NCI-H510A treated with DMSO at 0.1 percent for 48 hours (cell line): ENCODE data around the gene SF3A1.

ENCODE experiments used
- DNase-seq: peaks from one replicate; lab custom pipeline; 2025; lab: John Stamatoyannopoulos, UW

Gene SF3A1

DNA sequence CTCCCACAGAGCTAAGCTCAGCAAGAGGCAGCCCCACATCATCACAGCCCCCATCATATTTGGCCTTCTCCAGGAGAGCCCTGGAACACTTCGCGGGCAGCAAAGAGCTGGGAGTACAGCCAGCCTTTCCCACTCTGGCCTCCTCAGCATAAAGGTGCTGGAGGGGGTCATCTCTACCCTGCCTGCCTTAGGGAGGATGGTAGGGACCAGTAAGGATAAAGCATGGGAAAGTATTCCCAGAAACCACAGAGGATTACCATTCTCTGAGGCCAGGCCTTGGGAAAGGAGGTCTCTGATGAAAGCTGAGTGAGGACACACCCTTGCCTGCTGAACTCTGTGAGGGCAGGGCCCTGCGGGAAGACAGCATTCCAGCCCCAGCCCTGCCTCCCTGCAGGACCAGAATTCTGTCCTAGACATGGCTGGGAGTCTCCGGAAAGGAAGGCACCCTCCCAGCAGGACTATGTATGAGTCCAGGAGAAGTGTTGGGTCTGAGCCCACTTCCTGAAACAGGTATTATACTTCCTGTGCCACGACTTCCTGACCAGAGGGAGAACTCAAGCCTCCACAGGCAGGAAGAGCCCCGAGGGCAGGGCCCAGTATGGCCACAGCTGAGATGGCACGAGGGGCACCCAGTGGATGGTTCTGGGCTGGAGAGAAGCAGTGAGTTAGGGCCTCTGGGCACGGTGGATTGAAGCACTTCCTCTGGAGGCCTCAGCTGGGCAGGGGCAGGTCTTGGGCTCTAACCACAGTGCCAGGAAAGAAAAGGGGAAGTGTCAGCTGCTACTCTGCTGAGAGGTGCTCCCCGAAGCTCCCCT, 54.5 kb downstream of the SF3A1 start:
- no peak for DNase-seq

DNA sequence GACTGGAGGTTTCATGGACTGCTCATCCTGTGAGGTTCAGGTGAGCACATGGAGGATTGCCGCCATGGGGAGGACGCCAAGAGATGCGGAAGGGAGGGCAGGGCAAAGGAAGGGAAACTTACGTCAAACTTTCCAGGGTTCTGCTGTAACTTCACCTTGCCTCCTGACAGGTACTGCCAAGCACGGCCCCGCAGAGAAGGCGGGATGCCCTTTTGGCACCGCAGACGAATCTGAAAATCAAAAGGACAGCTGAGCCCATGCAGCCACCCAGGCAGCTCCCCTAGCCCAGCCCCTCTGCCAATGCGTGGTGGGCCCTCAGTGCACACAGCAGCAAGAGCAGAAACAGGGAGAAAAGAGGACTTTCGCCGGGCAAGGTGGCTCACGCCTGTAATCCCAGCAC, 57.4 kb downstream of the SF3A1 start:
- no peak for DNase-seq

DNA sequence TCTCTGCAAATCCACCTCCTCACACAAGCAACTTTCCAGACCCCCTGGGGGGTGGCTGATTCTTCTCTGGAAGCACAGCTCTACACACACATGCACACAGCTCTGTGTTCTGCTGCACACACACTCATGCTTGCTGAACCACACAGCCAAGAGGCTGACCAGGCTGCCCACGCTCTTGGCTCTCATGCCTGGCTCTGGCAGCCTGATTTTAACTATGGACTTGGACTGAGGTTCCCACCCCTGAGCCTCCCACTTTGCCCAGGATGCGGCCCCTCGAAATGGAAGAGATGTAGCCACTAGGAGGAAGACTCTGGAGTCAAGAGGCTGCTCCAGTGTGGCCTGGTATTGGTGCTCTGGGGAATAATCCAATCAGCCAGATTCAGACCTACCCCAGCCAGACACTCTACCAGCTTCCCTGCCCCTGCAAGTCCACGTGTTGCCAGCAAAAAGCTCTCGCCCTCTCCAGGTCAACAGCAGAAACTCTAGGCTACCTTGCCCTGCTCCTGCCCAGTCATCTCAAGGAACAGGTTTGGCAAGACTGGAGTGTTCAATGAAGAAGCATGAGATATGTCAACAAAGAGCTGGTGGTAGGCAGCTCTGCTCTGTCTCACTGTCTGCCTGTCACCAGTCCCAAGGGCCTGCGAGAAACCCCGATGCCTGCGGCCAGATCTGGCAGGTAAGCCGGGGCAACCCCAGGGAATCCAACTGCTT, 58.5 kb downstream of the SF3A1 start:
- DNase-seq: peak; percentile 78

DNA sequence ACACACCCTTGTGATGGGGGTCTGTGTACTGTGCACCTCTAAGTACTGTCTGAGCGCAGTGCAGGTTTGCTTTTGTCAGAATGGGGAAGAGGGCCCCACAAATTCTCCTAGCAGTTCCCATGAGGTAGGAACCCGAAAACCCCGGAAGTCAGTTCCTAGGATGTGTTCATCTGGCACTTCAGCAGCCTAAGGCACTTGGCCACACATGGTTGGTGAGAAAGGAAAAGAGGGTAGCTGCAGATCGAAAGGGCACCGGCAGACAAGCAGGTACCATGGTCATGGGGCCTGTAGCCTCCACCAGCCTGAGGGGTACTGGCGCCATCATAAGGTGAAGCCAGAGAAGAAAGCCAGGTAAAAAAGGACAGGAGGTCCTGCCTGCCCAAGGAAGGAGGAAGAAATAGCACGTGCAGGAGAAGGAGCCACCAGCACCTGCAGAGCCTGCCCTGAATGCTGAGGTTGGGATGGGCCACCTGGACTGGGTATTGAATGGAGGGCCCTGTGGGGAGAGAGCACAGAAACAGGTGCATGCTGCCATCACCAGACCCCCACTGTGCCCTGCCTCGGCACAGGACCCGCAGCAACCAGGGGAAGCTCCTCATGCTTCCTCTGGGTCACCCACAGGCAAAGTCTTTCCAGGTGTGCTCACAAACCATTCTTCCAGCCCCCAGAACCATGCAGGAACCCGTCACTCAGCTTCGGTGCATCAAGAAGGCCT, 59.3 kb downstream of the SF3A1 start:
- no peak for DNase-seq

DNA sequence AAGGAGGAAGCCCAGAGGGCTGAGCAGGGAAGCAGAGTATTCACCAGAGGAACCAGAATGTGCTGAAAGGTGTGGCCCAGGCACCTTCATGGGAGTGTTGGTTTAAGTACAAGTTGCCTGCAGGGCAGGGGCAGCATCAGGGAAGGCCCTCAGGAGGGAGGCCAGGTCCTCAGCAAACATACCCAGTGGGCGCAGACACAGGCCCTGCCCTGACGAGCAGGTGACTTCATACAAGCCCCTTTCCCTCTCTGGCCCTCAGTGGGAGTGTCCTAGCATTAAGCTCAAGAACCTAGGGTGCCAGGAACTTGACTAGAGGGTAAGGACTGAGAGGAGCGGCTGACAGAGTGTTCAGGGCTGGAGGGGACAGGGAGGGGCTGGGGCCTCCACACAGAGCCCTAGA, 59.9 kb downstream of the SF3A1 start:
- no peak for DNase-seq

DNA sequence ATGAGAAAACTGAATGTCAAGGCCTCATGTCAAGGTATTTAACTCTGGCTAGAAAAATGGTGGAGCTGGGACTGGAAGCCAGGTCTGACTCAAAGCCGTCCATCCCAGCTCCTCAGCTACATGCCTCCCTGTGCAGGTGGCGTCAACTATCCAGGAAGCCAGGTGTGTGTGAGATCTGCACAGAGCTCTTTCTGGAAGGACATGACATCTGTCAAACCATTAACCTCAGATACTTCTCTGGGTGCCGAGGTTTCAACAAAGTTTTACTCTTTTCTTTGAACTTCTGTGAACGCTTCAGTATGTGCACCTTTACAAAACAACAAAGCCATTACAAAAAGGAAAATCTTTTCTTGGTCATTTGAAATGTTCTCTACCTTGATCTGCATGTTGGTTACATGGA, 60.4 kb downstream of the SF3A1 start:
- DNase-seq: no peak

DNA sequence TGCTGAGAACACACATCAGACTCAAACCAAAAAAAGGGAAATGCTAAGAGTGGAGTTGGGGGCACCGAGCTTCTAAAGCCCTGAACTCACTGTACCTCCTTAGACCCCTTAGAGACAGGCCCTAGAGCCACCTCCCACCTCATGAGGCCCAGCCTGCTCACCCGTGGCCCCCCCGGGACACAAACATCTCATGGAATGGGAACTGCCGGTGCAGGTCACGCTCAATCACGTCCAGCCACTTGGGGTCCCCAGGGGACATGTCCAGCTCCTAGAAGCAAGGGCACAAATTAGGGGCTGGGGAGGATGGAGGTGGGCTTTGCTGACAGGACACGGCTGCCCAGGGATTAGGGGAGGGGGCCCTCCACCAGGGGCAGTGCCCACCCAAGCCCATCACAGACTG, 61.1 kb downstream of the SF3A1 start:
- no peak for DNase-seq

DNA sequence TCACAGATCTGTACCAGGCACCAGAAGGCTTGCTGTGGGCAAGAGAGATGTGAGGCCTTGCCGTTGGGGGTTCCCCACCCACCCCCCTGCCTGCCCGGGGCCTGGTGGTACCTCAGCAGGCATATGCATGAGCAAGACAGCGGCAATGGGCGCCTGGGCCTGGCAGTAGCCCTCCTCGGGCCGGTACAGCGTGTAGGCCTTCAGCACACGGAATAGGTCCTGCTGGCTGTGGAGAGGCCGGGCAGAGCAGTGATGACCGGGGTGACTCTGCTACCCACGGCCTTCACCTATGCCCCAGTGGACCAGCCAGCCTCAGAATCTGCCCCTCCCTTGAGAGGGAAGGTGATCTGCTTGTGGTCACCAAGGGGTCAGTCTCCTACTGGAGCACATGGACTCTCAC, 61.9 kb downstream of the SF3A1 start:
- DNase-seq: no peak

DNA sequence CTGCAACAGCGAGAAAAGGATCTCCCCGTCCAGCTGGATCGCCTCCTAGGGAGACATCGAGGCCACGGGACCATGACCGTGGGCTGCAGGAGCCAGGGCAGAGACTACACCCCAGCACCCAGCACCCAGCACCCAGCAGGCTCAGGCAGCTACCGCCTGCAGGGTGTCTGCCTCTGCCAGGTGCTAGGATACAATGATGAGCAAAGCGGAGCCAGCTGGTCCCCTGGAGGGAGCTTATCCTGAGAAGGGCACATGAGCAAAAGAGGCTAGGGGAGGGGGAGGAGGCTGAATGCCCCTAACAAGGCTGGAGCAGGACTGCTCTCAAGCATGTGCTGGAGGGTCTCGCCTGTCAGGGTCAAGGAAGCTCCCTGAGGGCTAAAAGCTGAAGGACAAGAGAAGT, 62.6 kb downstream of the SF3A1 start:
- no peak for DNase-seq

DNA sequence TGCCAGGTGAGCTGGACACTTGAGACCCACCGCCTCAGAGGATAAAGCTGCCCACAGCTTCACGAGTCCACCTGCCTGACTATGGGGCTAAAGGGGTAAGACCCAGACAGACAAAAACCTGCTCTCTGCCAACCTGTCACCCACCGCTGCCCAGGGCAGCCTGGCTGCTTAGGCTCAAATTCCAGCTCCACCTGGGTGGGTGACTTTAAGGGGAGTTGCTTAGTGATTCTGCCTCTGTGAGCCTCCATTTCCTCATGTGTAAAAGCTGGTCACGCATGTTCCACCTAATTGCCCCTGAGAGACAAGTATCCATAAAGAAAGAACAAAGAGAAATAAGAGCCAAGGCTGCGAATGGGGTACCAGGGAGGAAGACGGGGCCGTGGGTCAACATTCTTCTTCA, 63.7 kb downstream of the SF3A1 start:
- no peak for DNase-seq

DNA sequence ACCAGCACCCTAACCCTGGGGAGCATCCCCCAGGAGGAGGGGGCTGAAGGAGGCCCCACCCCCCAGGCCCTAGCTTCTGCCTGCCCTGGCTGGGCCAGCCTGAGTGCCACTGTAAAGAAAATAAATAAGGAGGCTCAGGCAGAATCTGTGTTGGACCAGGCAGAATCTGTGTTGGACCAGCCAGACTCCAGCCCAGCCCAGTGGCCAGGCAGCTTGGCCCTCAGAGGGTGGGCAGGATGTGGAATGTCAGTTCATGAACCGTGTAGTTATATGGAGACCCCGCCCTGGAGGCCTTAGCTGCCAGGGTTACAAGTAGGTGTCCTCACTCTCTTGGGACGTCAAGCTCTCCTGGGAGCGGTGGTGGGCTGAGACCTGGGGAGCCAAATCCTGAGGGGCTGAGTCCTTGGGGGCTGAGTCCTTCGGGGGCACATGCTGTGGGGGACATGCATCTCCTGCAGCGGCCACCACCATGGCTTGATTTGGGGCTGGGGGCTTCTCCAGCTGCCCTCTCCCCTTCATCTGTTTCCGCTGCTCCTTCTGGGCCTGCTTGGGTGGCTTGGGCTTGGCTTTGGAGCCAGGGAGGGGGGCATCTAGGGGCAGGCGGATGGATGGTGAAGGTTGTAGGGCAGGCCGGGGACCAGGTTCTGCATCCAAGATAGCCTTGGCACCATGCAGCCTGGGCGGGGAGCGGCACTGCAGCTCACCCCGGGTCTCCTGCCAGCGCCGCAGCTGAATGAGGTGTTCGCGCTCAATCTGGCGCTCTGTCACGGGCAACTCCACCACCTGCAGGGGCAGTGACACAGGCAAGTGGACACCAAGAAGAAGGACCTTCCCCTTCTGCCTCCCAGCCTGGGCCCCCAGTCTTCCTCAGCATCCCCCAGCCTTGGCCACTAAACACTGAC, 64.4 kb downstream of the SF3A1 start:
- DNase-seq: no peak

DNA sequence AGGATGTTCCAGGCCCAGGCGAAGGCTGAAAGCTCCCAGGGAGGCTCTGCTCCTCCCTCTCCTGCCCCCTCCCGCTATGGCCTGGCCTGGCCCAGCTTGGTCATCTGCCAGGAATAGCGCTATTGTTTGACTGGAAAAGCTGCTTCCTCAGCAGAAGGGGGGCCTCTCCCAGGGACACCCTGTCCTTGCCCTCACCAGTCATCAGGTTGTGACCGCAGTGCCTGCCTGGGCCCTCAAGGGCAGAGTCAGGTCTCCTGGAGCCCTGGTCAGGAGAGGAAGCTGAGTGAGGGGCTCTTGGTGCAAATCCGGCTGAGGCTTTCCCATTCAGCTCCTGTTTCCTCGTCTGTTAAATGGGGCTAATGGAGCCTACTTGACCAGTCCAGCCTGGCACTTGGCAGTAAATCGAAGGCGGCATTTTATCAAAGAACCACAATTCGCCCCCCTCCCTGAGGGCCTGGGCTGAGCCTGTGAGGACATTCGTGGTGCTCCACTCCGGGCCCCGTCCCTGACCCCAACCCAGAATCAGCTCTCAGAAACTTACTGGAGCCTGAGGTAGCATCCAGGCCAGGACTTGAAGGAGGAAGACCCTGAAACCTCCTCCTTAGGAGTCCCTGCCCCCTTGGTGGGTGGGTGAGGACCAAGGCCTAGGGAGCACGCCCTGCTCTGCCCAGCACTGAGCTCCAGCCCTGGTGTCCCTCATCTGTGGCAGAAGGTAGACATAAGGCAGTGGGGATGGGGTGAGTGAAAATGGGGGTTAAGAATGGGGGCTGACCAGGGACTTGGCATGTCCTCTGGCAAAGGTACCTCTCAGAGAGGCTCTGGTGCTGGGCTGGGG, 65.4 kb downstream of the SF3A1 start:
- DNase-seq: peak; percentile 70

DNA sequence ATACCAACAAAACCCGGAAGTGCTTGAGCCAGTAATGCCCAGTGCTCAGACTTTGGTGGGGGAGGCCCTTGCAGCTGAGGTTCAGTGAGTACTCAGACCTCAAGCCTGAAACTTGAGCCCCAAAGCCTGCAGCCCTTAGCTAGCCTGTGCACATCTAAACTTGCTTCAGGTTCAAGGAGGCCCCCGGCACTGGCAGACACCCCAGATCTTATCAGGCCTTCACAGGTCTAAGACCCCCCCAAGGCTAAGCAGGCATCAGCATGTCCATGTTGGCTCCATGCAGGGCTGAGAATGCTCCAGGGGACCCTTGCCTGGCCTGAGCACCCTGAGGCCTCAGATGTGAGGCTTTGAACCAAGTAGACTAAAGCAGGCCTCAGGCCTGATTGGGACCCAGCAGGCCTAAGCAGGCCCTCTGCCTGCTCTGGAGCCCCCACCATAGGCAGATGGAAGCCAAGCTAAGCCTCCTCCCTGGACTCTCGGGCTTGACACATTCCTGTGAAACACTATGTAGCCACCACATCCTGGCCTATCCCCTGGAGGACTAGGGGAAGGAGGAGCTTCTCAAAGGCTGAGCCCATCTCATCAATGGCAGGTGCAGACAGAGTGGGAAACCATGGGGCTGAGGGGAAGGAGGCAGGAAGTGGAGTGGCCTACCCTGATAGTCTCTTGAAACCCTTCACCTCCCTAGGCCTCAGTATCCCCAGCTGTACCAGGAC, 66.2 kb downstream of the SF3A1 start:
- DNase-seq: peak; percentile 70

DNA sequence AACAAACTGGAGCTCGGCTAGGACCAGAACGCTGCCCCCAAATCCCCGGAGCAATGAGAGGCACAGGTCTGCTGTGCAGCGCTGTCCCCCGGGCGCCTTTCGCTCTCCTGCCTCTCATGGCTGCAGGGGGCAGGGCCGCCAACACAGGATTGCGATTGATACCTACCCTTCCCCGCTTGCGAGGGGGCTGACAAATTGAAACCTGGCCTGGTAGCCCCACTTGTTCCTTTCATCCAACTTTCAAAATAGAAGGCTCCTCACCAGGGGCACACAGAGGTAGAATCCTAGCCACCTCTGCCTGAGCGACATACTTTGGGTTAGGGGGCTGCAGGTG, 66.7 kb downstream of the SF3A1 start:
- no peak for DNase-seq

DNA sequence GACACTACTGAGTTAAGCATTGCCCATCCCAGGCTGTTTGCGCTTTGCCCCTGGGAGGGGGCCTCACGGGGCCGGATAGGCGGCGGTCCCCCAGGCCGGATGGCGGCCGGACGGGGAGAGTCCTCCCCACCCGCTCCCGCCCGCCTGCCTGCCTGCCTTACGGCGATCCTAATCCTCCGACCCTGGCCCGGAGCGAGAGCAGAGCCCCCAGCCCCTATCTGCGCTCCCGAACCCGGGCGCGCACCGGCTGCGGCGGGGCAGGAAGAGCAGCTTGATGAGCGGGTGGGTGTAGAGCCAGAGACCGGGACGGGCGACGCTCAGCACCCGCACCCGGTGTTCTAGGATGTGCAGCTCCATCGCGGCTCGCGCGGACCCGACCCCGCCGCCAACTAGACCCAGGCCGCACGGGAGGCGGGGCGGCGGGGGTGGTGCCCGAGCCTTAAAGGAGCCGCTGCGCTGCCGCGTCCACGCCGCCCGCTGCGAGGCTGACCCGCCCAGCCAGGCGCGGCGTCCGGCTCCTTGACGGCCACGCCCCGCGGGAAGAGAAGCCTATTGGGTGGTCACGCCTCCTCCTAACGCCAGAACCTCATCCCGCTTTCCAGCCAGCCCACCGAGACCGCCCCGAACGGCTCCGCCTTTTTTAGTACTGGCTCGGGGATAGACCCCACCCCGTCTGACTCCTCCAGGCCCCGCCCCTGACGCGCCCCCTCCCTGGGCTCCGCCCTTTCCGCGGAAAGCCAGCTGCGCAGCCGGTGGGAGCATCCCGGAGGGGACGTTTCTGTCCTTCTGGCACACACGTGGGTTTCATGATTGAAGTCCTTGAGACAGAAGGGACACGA, 67.3 kb downstream of the SF3A1 start, which contains the start of gene CASTOR1:
TSS of gene CASTOR1 (minus strand) at position 365 of the 839 bp plus-strand sequence. CDS start at position 357, 8 bp downstream.
- DNase-seq: peak; percentile 91

DNA sequence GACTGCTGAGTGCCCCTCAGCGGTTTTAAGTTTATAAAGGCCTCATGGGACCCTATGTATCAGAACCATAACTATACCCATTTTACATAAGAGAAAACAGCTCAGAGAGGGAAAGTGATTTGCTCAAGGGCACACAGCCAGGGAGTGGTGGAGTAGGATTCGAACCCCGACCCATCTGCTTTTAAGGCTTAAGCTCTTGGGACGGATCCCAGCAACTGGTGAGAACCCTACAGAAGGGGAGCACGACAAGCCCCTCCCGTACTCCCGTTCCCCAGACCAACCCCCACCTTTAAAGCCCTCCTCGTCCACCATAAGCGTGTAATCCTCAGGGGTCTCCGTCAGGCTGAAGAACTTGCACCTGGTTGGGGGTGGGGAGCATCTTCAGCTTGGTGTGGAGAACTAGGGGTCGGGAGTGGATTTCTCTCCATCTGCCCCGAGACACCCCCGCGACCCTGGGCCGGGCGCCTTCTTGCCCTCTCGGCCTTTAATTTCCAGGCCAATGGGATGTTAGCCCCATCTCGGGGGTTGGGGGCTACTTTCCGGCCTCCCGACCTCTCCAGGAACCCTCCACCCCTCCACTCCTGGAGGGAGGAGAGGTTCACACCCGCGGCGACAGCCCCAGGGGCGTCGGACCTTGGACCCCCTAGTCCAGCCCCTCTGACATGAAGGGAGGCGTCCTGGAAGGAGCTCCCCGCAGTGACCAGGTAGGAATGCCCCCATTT, 68.1 kb downstream of the SF3A1 start:
- no peak for DNase-seq

DNA sequence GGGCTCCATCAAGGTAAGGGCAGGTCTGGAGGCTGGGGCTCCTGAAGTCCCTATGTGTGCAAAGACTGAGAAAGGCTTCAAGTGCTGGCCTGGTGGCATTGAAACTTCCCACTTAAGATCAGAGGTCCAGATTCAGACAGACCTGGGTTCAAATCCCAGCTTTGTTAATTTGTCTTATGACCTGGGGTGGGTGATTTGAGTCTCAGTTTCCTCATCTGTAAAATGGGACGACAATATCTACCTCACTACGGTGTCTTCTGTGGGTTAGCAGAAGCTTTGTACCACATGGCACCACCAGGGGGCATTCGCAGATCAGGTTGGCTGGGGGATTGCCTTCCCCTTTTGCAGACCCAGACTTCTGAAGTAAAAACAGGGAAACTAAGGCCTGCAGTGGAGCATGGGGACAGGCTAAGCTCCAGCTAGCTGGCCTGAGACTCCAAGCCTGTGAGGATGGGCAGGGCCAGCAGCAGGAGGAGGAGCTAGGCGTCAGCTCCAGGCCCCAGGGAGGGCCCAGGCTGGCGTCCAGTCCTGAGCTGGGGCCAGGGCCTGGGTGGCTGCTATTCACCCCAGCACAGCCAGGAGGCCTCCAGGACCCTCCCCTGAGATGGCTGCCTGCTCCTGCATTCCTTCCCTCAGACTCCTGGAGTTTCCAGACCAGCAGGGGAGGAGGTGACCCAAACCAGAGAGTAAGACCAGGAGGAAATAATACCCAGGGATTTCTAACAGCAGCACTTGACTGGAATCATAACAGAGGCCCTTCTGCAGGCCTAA, 68.9 kb downstream of the SF3A1 start:
- peak; percentile 46 for DNase-seq
